NCI-H524 treated with DMSO at 0.1 percent for 48 hours (cell line): ENCODE results near the gene SPATC1L.
"Not testable (repeated sequence)": the region's sequence is repeated elsewhere in the genome, so short reads cannot be mapped to it uniquely, and the experiment has no call there.

ENCODE experiments used
- DNase-seq: peaks from one replicate; lab custom pipeline; 2025; lab: John Stamatoyannopoulos, UW

The SPATC1L gene

GRCh38 chr21:46150073-46150472 lies 34.2 kb downstream of the SPATC1L start:
- DNase-seq: no peak

GRCh38 chr21:46149205-46149901 lies 34.9 kb downstream of the SPATC1L start:
- no peak for DNase-seq

- DNase-seq: no peak
These were observed 36.2 kb downstream of the SPATC1L start for GRCh38 chr21:46148106-46148505.

GRCh38 chr21:46147429-46147828 lies 36.8 kb downstream of the SPATC1L start:
- DNase-seq: not testable (repeated sequence)

- DNase-seq: no peak
These were observed 37.4 kb downstream of the SPATC1L start for GRCh38 chr21:46146856-46147255.

- DNase-seq: no peak
These were observed 38.2 kb downstream of the SPATC1L start for GRCh38 chr21:46145840-46146691.

GRCh38 chr21:46145159-46145839 lies 39.0 kb downstream of the SPATC1L start:
- no peak for DNase-seq

GRCh38 chr21:46144464-46145070 lies 39.7 kb downstream of the SPATC1L start:
- DNase-seq: no peak

- no peak for DNase-seq
These were observed 41.4 kb downstream of the SPATC1L start for GRCh38 chr21:46142582-46143473.

- DNase-seq: no peak
These were observed 42.3 kb downstream of the SPATC1L start for GRCh38 chr21:46141767-46142581.

GRCh38 chr21:46140352-46141003 lies 43.8 kb downstream of the SPATC1L start:
- DNase-seq: not testable (repeated sequence)

- no peak for DNase-seq
These were observed 44.6 kb downstream of the SPATC1L start for GRCh38 chr21:46139686-46140085.

GRCh38 chr21:46138383-46138970 lies 45.8 kb downstream of the SPATC1L start:
- no peak for DNase-seq

- no peak for DNase-seq
These were observed 46.4 kb downstream of the SPATC1L start for GRCh38 chr21:46137908-46138307.

GRCh38 chr21:46136739-46137349 lies 47.4 kb downstream of the SPATC1L start:
- no peak for DNase-seq

GRCh38 chr21:46135782-46136395 lies 48.4 kb downstream of the SPATC1L start:
- no peak for DNase-seq

- no peak for DNase-seq
These were observed 52.2 kb downstream of the SPATC1L start for GRCh38 chr21:46131838-46132651.

GRCh38 chr21:46131588-46131837 lies 52.7 kb downstream of the SPATC1L start:
- DNase-seq: no peak
